Measurements from ENCODE around the gene SUGP1.

DNA sequence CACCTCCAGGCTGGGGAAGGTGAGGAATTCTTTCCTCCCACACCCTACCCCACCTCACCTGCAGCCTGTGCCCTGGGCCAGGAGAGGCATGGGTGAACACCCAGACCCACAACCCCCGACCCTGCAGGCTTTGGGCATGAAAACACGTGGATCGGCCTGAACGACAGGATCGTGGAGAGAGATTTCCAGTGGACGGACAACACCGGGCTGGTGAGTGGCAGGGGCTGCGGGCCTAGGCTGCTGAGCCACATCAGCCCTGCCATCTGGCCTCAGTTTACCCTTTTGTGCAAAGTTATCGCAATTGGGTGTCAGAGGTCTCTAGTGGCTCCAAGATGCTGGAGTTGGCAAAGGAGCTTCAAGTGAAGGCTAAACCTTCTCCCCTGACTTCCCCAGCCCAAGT, 79.8 kb downstream of the SUGP1 start:
- no peak for TF ChIP-seq TAF1 (IDR thresholded peaks at IDR 0.05; ENCODE audit: borderline replicate concordance, low read depth, low read length)
- TF ChIP-seq POLR2A (IDR thresholded peaks at IDR 0.05; ENCODE audit: low read depth, low read length), result no peak
- TF ChIP-seq POLR2AphosphoS5 (IDR thresholded peaks at IDR 0.05; ENCODE audit: low read depth, low read length), result no peak
